ENCODE measurements around the gene CHST1.

The CHST1 gene

DNA sequence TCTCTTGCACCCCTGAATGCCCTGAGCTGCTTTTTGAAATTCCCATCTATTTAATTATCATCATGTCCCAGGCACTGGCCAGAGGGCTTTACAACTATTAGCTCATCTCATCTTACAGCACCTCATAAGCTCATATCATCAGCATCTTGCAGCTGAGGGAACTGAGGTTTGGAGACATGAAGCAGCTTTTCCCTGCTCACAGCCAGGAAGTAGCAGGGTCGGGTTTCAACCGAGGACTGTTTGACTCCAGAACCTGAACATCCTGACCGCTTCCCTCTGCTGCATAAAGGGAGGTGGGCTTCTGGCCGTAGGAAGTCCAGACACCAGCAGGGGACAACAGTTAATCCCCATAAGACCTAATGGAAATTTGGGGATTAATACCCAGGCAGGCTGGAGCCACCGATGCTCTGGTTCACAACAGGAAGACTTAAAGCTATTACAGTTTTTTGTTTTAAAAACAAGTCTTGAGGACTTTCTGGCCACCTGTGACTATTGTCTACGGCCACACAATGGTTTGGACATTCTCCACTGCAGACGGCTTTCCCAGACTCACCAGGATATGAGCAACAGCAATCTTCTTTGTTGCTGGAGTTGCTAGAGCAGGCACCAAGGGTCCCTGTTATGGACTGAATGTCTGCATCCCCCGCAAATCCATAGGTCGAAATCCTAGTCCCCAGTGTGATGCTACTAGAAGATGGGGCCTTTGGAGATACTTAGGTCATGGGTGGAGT is 47.4 kb downstream of the CHST1 start:
- Histone ChIP-seq H3K36me3 (ENCODE audit: control insufficient read depth in 2 of 2, insufficient read depth in 2 of 2, low read length in 2 of 2) (no peaks in the 10 kb centered on the region), H3K9ac (ENCODE audit: low read length in 2 of 2) (no peak overlapping the region), H3K4me1 (ENCODE audit: control insufficient read depth, insufficient read depth, low read length) (no peaks in the 10 kb centered on the region), H3K27me3 (ENCODE audit: control insufficient read depth in 1 of 2, insufficient read depth in 2 of 2, low read length in 2 of 2) (peaks cover 2 to 3% of the 10 kb centered on the region in 2 donors), H3K4me3 (ENCODE audit: low read length in 2 of 2) (no peak overlapping the region), H3K27ac (ENCODE audit: low read length) (no peak overlapping the region), H3K9me3 (ENCODE audit: control insufficient read depth in 2 of 2, low read length in 2 of 2) (peaks cover 0 to 6% of the 10 kb centered on the region in 2 donors)

DNA sequence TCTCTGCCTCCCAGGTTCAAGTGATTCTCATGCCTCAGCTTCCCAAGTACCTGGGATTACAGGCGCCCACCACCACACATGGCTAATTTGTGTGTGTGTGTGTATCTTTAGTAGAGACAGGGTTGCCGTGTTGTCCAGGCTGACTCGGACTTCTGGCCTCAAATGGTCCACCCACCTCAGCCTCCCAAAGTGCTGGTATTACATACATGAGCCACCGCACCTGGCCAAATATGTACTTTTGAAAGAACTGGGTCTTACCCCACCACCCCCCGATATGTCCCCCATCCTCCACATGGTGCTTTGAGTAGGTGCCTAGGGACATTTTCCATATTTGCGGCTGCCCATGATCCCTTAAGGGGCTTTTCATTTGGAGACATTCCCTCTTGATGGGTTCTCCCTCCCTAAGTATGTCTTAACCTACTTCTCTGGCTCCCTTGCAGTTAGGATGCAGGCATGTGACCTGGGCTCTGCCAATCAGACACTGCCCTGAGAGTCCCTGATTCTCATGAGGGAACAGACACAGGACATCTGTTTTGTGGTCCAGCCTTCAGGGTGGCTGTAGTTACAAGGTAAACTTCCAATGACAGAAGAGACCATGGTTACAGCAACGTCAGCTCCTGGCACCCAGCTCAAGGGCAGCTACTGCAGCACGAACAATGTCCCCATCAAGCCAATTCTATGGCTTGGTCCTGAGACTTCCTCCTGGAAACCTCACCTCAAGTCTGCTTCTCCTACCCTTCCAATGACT is 48.4 kb downstream of the CHST1 start:
- peaks cover 2 to 3% of the 10 kb centered on the region in 2 donors for H3K27me3 ChIP-seq (ENCODE audit: control insufficient read depth in 1 of 2, insufficient read depth in 2 of 2, low read length in 2 of 2)
- H3K4me3 ChIP-seq (ENCODE audit: low read length in 2 of 2), result no peak overlapping the region
- H3K27ac ChIP-seq (ENCODE audit: low read length), result no peak overlapping the region
- no peaks in the 10 kb centered on the region for H3K36me3 ChIP-seq (ENCODE audit: control insufficient read depth in 2 of 2, insufficient read depth in 2 of 2, low read length in 2 of 2)
- no peak overlapping the region for H3K9ac ChIP-seq (ENCODE audit: low read length in 2 of 2)
- peaks cover 0 to 6% of the 10 kb centered on the region in 2 donors for H3K9me3 ChIP-seq (ENCODE audit: control insufficient read depth in 2 of 2, low read length in 2 of 2)
- H3K4me1 ChIP-seq (ENCODE audit: control insufficient read depth, insufficient read depth, low read length), result no peaks in the 10 kb centered on the region

DNA sequence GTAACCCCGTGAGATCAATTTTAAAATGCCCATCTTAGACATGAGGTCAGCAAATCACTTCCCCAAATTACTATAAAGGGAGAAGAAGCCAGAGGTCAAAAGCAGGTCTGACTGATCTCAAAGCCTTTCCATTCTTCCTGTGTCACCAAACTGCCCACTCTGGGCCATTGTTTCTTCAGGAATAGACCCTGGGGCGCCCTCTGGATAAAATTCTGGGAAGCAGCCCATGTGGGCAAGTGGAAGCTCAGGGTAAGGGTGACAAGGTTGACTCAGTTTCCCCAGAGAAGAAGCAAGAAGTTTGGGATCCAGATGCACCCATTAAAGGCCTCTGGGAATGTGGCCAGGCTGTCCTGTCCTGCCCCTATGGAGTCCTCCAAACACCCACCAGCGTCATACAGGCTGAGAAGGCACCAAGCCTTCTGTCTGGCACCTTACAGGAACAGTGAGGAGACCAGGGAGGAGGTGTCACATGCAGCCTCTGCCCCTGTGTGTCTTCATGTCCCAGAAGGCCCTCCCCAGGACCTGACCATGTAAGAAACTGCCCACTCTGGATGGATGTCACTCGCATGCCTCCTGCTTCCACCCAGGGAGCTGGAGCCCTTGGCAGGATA is 50.1 kb downstream of the CHST1 start:
- Histone ChIP-seq H3K4me3 (ENCODE audit: low read length in 2 of 2) (no peak overlapping the region), H3K4me1 (ENCODE audit: control insufficient read depth, insufficient read depth, low read length) (no peaks in the 10 kb centered on the region), H3K9me3 (ENCODE audit: control insufficient read depth in 2 of 2, low read length in 2 of 2) (peaks cover 0 to 2% of the 10 kb centered on the region in 2 donors), H3K27ac (ENCODE audit: low read length) (no peak overlapping the region), H3K36me3 (ENCODE audit: control insufficient read depth in 2 of 2, insufficient read depth in 2 of 2, low read length in 2 of 2) (no peaks in the 10 kb centered on the region), H3K9ac (ENCODE audit: low read length in 2 of 2) (no peak overlapping the region), H3K27me3 (ENCODE audit: control insufficient read depth in 1 of 2, insufficient read depth in 2 of 2, low read length in 2 of 2) (peaks cover 2 to 3% of the 10 kb centered on the region in 2 donors)

DNA sequence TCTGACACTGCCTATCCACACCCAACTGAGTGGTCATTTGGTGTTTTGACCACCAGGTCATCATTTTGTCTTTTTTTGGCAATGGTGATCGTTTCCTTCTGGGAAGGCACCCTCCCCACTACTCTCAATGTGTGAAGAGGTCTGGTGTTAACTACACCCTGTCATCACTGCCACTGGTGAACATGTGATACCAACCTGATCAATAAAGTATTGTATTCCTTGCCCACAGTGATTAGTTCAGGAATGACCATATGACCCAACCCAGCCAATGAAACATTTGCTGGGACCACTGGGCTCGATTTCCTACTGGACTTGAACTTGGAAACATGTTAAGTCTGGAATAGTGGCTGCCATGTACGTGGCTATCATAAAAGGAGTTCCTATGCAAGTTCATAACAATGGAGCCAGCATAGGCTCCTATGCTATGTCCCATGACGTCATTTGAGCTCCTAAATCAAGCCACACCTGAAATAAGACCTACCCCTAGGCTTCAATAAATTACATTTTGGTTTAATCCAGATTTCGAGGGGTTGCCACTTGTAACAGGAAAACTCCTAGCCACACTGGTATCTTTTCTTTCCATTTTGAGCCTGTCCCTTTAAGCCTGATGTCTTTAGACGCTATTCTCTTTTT is 51.1 kb downstream of the CHST1 start:
- no peak overlapping the region for H3K4me3 ChIP-seq (ENCODE audit: low read length in 2 of 2)
- H3K36me3 ChIP-seq (ENCODE audit: control insufficient read depth in 2 of 2, insufficient read depth in 2 of 2, low read length in 2 of 2), result no peaks in the 10 kb centered on the region
- H3K27ac ChIP-seq (ENCODE audit: low read length), result no peak overlapping the region
- peaks cover 0 to 5% of the 10 kb centered on the region in 2 donors for H3K9me3 ChIP-seq (ENCODE audit: control insufficient read depth in 2 of 2, low read length in 2 of 2)
- no peak overlapping the region for H3K9ac ChIP-seq (ENCODE audit: low read length in 2 of 2)
- peaks cover 2 to 3% of the 10 kb centered on the region in 2 donors for H3K27me3 ChIP-seq (ENCODE audit: control insufficient read depth in 1 of 2, insufficient read depth in 2 of 2, low read length in 2 of 2)
- H3K4me1 ChIP-seq (ENCODE audit: control insufficient read depth, insufficient read depth, low read length), result no peaks in the 10 kb centered on the region

DNA sequence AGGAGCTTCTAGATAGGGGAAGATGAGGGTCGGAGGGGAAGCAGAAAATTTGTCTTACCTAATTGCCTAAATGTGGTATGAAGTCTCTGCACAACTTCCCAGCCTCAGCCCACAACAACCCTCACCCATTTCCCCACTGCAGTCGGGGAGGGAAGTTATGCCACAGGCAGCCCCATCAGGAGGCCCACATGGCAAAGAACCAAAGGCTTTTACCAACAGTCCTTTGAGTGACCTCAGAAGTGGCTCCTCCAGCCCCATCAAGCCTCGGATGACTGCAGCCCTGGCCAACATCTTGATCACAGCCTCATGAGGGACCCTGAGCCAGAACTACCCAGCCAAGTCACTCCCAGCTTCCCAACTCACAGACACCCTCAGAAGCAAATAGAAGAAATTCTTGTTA is 54.8 kb downstream of the CHST1 start:
- Histone ChIP-seq H3K36me3 (ENCODE audit: control insufficient read depth in 2 of 2, insufficient read depth in 2 of 2, low read length in 2 of 2) (no peaks in the 10 kb centered on the region), H3K4me1 (ENCODE audit: control insufficient read depth, insufficient read depth, low read length) (peaks cover 3% of the 10 kb centered on the region), H3K9ac (ENCODE audit: low read length in 2 of 2) (no peak overlapping the region), H3K27me3 (ENCODE audit: control insufficient read depth in 1 of 2, insufficient read depth in 2 of 2, low read length in 2 of 2) (peaks cover 0 to 4% of the 10 kb centered on the region in 2 donors), H3K27ac (ENCODE audit: low read length) (no peak overlapping the region), H3K9me3 (ENCODE audit: control insufficient read depth in 2 of 2, low read length in 2 of 2) (peaks cover 0 to 4% of the 10 kb centered on the region in 2 donors), H3K4me3 (ENCODE audit: low read length in 2 of 2) (no peak overlapping the region)

DNA sequence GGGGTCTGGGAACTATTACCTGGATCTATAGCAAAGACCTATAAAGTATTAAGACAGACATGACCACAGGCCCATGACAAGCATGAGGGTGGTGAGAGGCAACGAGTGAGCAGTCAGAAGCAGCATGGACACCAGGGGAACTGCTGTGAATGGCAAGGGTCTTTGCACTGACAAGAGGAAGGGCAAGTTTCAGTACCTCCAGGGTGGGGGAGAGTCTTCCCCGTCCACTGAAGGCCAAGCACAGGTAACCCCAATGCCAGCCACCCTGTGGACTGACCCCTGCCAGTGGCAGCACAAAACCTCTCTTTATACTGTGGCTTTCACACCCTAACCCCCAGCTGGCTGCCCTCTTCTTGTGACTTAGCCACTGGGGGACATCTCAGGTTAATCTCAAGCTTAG is 55.5 kb downstream of the CHST1 start:
- peaks cover 0 to 4% of the 10 kb centered on the region in 2 donors for H3K9me3 ChIP-seq (ENCODE audit: control insufficient read depth in 2 of 2, low read length in 2 of 2)
- peaks cover 0 to 4% of the 10 kb centered on the region in 2 donors for H3K27me3 ChIP-seq (ENCODE audit: control insufficient read depth in 1 of 2, insufficient read depth in 2 of 2, low read length in 2 of 2)
- no peaks in the 10 kb centered on the region for H3K36me3 ChIP-seq (ENCODE audit: control insufficient read depth in 2 of 2, insufficient read depth in 2 of 2, low read length in 2 of 2)
- no peak overlapping the region for H3K27ac ChIP-seq (ENCODE audit: low read length)
- no peak overlapping the region for H3K9ac ChIP-seq (ENCODE audit: low read length in 2 of 2)
- peaks cover 3% of the 10 kb centered on the region for H3K4me1 ChIP-seq (ENCODE audit: control insufficient read depth, insufficient read depth, low read length)
- no peak overlapping the region for H3K4me3 ChIP-seq (ENCODE audit: low read length in 2 of 2)

DNA sequence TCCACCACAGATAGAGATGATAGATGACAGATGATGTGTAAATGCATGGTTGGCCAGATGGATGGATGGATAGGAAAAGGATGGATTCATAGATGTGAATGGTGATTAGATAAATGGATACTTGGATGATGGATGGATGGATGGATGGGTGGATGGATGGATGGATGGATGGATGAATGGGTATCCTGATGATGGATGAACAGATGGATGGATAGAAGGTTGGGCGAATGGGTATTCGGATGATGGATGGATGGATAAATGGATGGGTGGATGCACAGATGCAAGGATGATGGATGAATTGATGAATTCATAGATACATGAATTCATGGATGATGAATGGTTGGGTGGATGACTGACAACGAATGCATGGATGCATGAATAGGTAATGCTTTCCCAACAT is 56.1 kb downstream of the CHST1 start:
- Histone ChIP-seq H3K36me3 (ENCODE audit: control insufficient read depth in 2 of 2, insufficient read depth in 2 of 2, low read length in 2 of 2) (no peaks in the 10 kb centered on the region), H3K4me1 (ENCODE audit: control insufficient read depth, insufficient read depth, low read length) (peaks cover 3% of the 10 kb centered on the region), H3K27ac (ENCODE audit: low read length) (no peak overlapping the region), H3K27me3 (ENCODE audit: control insufficient read depth in 1 of 2, insufficient read depth in 2 of 2, low read length in 2 of 2) (peaks cover 0 to 6% of the 10 kb centered on the region in 2 donors), H3K9ac (ENCODE audit: low read length in 2 of 2) (no peak overlapping the region), H3K4me3 (ENCODE audit: low read length in 2 of 2) (no peak overlapping the region), H3K9me3 (ENCODE audit: control insufficient read depth in 2 of 2, low read length in 2 of 2) (peaks cover 0 to 4% of the 10 kb centered on the region in 2 donors)

DNA sequence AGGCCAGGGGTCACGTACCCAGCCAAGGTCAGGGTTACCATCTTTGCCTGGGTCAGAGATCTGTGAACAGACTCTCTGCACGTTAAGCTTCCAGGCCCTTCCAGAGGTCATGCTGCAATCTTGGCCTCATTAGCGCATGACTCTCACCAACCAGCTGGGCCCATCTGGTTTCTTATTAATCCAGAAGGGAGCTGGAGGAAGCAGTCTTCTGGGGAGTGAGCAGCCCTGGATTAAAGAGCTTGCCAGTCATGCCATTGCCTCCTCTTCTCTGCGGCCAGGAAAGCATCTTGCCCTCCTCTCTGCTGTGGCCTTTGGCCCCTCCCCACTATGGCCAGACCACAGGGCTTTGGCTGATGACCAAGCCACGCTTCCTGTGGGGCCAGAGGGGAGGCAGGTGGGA is 57.4 kb downstream of the CHST1 start:
- peaks cover 0 to 10% of the 10 kb centered on the region in 2 donors for H3K27me3 ChIP-seq (ENCODE audit: control insufficient read depth in 1 of 2, insufficient read depth in 2 of 2, low read length in 2 of 2)
- no peak overlapping the region for H3K9ac ChIP-seq (ENCODE audit: low read length in 2 of 2)
- H3K4me1 ChIP-seq (ENCODE audit: control insufficient read depth, insufficient read depth, low read length), result peaks cover 3% of the 10 kb centered on the region
- H3K27ac ChIP-seq (ENCODE audit: low read length), result no peak overlapping the region
- H3K4me3 ChIP-seq (ENCODE audit: low read length in 2 of 2), result no peak overlapping the region
- peaks cover 0 to 4% of the 10 kb centered on the region in 2 donors for H3K9me3 ChIP-seq (ENCODE audit: control insufficient read depth in 2 of 2, low read length in 2 of 2)
- H3K36me3 ChIP-seq (ENCODE audit: control insufficient read depth in 2 of 2, insufficient read depth in 2 of 2, low read length in 2 of 2), result no peaks in the 10 kb centered on the region

DNA sequence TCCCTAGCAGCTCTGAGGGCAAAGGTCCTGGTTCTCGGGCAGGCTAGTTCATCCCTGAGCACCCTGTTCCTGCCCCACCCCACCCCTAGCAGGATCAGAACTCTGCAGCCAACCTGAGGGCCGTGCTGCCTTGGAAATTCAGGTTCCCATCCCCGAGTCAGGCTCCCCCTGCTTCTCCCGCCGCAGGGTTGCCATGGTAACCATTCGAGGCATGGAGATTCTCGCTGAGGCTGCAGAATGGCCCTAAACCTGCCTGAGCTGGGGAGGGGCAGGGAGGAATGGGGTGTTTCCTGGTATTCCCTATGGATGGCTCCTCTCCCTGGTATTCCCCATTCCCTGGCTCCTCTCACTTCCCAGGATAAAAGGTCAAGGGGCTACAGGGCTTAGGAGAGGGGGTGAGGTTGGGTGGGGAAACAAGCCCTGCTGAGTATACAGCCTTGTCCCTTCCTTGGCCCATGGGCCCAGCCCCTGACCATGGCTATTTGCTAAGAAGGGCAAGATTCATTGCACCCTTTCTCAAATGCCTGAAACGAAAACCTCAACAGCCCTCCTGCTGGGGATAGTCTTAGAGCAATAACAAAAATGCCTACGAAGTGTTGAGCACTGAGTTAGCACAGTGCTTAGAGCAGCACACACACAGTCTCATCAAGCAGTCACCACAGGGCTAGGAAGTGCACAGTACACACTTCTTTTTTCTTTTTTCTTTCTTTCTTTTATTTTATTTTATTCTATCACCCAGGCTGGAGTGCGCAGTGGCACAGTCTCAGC is 58.7 kb downstream of the CHST1 start:
- Histone ChIP-seq H3K27me3 (ENCODE audit: control insufficient read depth in 1 of 2, insufficient read depth in 2 of 2, low read length in 2 of 2) (peaks cover 0 to 10% of the 10 kb centered on the region in 2 donors), H3K27ac (ENCODE audit: low read length) (no peak overlapping the region), H3K4me1 (ENCODE audit: control insufficient read depth, insufficient read depth, low read length) (peaks cover 3% of the 10 kb centered on the region), H3K4me3 (ENCODE audit: low read length in 2 of 2) (no peak overlapping the region), H3K9me3 (ENCODE audit: control insufficient read depth in 2 of 2, low read length in 2 of 2) (peaks cover 0 to 4% of the 10 kb centered on the region in 2 donors), H3K9ac (ENCODE audit: low read length in 2 of 2) (no peak overlapping the region), H3K36me3 (ENCODE audit: control insufficient read depth in 2 of 2, insufficient read depth in 2 of 2, low read length in 2 of 2) (no peaks in the 10 kb centered on the region)

DNA sequence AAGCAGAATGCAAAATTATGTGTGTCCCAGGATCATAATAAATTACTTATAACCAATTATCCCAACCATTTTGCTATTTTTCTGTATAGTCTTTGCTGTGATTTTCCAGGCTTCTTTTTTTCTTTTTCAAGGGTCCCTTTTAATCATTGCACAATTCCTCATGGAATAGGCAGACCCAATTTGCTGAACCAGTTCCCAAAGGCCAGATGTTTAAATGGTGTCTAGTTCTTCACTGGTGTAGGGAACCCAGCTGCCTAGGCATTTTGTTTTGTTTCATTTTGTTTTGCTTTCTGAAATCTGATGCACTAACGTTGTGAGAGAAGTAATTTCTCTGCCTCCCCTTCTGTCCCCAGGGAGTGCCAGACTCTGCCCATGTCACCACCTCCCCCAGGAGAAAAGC is 60.4 kb downstream of the CHST1 start:
- H3K9ac ChIP-seq (ENCODE audit: low read length in 2 of 2), result no peak overlapping the region
- no peaks in the 10 kb centered on the region for H3K36me3 ChIP-seq (ENCODE audit: control insufficient read depth in 2 of 2, insufficient read depth in 2 of 2, low read length in 2 of 2)
- no peak overlapping the region for H3K27ac ChIP-seq (ENCODE audit: low read length)
- H3K4me3 ChIP-seq (ENCODE audit: low read length in 2 of 2), result no peak overlapping the region
- peaks cover 3% of the 10 kb centered on the region for H3K4me1 ChIP-seq (ENCODE audit: control insufficient read depth, insufficient read depth, low read length)
- H3K9me3 ChIP-seq (ENCODE audit: control insufficient read depth in 2 of 2, low read length in 2 of 2), result peaks cover 0 to 4% of the 10 kb centered on the region in 2 donors
- peaks cover 0 to 10% of the 10 kb centered on the region in 2 donors for H3K27me3 ChIP-seq (ENCODE audit: control insufficient read depth in 1 of 2, insufficient read depth in 2 of 2, low read length in 2 of 2)
